ENCODE measurements around the gene RELN. TPM values are rescaled to one million over a fixed set of nuclear protein-coding genes. Genes with fewer than 3 reads are reported as not detected.

Gene RELN
- total RNA-seq, 1 donor from 2014 or later = 2.5 TPM

DNA sequence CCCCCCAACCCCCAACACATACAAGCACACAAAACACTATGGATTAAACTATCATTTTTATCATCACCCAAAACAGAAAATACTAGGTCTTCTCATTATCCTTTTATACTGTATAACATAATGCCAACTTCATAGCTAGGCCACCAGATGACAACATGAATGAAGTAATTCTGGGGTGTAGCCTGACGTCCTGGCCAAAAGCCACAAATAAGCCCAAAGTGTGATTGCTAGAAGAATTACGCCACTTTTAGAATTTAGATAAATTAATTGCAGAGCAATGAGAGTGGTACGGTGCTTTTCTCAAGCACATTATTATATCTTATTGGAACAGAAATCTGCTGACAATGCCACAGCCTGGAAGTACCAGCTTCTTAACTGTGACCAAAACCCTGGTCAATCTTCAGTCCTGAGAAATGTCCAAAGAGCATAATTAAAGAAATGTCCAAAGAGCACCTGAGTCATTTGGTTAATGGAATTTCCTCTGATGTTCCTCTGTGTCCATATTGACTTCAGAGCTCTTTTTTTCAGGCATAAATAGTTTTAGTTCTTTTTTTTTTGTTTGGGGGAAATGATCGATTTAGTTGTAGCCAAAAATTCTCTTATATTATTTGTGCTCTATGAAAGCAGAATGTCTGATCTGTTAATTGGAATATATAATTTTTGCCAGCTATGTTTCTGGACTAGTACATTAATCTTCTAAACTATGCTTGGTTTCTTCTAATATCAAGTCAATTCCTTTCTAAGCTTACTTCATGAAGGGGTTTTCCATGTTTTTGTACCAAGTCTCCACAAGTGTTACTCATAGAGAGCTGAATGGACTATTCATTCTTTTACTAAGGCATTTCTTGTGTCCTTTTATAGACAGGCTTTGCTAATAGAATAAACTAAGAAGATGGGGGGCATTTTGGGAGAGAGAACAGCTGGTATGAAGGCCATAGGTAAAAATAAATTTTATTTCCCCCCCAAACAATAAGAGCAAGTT lies 310.0 kb downstream of the RELN start:
- DNase-seq = no peak
- intact Hi-C loops (cut with micrococcal nuclease) = no loop called here
- no peak for ATAC-seq

DNA sequence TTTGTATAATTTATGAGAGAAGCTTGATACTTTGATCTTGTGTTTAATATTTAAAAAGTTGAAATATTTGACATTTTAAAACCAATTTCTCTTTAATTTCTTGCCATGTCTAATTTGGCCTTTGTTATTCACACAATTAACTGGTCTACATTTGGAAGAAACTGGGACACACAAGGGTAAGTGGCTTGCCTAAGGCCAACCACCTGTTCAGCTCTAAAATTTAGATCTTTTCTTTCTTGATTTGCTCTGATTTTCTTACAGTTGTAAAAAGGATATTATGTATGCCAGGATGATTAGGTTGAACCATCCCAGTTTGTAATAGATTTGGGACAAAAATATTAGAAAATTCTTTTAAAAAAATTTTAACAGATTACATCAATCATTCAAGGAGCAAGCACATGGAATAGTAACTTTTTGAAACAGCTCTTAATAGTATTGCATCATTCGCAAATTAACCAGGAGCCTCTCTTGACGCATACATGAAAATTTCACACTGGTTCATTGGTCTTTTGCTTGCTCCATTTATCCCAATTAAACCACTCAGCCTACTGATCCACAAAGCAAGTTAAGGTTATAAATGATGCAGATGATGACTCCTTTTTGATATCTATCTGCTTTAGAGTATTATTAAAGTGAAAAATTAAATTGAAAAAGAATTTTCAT lies 321.0 kb downstream of the RELN start:
- intact Hi-C loops (cut with micrococcal nuclease) = no loop called here
- ATAC-seq (no peak), DNase-seq (no peak)

- DNase-seq = no peak
- ATAC-seq = no peak
- intact Hi-C loops (cut with micrococcal nuclease) = no loop called here
These were observed 323.1 kb downstream of the RELN start for GRCh38 chr7:103666326-103666725.

- ATAC-seq (no peak), DNase-seq (no peak)
- intact Hi-C loops (cut with micrococcal nuclease) = no loop called here
These were observed 324.9 kb downstream of the RELN start for GRCh38 chr7:103664577-103664976.

- ATAC-seq (no peak), DNase-seq (no peak)
- intact Hi-C loops (cut with micrococcal nuclease) = no loop called here
These were observed 328.7 kb downstream of the RELN start for GRCh38 chr7:103660455-103661371.

- ATAC-seq (no peak), DNase-seq (no peak)
- intact Hi-C loops (cut with micrococcal nuclease) = no loop called here
These were observed 331.1 kb downstream of the RELN start for GRCh38 chr7:103658055-103659005.

DNA sequence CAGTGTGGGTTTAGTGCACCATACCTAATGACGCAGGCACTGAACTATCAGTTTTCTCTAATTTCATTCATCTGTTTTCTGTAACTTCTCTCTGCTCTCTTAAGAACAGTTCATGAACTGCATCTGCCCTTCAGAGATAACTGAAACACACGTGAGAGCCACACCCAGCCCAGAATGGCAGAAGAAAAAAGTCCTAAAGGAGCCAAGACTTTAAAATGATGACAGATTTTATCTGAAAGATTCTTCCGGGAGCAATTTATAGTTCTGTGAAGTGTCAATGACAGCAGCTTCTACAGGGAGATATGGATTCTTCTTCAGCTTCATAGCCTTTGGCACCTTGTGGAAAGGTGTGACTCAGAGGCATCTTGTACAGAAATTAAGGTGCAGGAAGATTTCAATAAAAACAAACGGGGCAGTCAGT lies 332.0 kb downstream of the RELN start:
- intact Hi-C loops (cut with micrococcal nuclease) = no loop called here
- ATAC-seq = no peak
- no peak for DNase-seq

- intact Hi-C loops (cut with micrococcal nuclease) = no loop called here
- ATAC-seq (no peak), DNase-seq (no peak)
These were observed 333.2 kb downstream of the RELN start for GRCh38 chr7:103656221-103656620.

DNA sequence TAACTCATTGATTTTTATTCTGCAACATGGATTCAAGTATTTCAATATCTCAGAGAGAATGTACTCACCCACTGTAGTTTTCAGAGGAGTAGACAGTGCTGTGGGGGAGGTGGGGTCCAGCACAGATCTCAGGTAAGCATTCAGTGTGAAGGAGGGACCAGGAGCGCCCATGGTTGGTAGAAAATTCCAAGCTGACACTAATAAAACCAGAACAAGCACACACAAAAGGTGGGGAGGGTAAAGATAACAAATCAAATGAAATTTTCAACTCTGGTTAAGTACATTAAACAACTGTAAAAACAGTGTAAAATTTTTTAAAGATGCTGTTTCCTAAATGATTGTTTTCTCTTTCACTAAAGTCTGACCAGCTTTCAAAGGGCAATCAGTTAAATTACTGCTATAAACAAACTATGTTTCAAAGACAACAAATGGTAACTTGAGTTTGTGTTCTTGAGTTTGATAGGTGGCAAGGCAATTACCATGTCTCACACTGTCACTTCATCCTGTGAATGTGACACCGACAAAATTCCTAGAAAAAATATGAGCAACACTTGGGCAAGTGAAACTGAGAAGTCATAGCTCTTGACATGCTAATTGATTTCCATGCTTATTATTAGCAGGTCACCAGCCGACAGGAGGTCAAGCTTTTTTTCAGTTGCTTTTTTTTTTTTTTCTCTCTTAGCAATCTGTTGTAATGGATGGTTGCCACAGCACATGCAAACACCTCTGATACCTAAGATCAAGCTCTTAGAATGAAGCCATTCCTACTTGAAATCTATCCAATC lies 337.7 kb downstream of the RELN start:
- DNase-seq = no peak
- intact Hi-C loops (cut with micrococcal nuclease) = no loop called here
- ATAC-seq = no peak

GRCh38 chr7:103649052-103649451 lies 340.4 kb downstream of the RELN start:
- no peak for ATAC-seq
- no peak for DNase-seq
- intact Hi-C loops (cut with micrococcal nuclease) = no loop called here

DNA sequence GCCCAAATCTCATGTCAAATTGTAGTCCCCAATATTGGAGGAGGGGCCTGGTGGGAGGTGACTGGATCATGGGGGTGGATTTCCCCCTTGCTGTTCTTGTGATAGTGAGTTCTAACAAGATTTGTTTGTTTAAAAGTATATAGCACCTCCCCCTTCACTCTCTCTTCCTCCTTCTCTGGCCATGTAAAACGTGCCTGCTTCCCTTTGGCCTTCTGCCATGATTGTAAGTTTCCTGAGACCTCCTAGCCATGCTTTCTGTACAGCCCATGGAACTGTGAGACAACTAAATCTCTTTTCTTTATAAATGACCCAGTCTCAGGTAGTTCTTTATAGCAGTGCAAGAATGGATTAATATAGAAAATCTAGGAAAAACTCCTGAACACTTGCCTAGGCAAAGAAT lies 341.3 kb downstream of the RELN start:
- no peak for DNase-seq

GRCh38 chr7:103644319-103644718 lies 345.1 kb downstream of the RELN start:
- no peak for DNase-seq
- ATAC-seq = no peak

More for the DNA sequence above, 341.3 kb downstream of the RELN start:
- intact Hi-C loops (cut with micrococcal nuclease) = no loop called here
- no peak for ATAC-seq

DNA sequence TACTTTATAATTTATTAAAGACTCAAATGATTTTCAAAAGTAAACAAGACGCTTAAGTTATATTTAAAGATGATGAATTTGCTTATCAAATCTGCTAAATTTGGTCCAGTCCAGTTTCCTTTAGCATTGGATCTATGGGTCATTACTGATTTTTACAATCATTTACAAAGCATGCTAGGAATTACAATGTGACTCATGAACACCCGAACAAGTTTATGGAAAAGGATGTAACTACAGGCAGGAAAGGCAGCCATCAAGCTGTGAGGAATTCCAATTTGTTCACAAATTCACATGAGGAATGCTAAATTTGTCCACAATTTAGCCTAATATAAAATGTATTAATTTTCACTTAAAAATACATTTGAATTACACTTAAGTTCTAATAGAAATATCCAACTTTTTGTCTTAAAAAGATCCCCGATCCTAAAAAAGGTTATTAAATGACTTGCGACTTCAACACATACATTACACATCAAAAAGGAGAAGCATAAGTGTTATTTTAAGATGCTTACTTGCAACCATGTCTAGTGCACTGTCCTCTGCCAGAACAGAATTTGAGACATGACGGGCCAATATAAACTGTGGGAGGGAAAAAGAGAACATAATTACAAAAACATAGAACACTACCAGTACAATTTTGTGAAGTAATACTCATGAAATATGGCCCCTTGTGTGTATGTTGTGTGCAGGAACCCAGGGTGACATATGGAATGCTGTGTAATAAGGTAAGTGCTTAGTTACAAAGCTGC lies 349.3 kb downstream of the RELN start:
- intact Hi-C loops (cut with micrococcal nuclease) = no loop called here
- no peak for ATAC-seq
- no peak for DNase-seq

More at GRCh38 chr7:103644319-103644718, 345.1 kb downstream of the RELN start:
- intact Hi-C loops (cut with micrococcal nuclease) = no loop called here

GRCh38 chr7:103637726-103638125 lies 351.7 kb downstream of the RELN start:
- ATAC-seq = no peak
- DNase-seq = no peak
- intact Hi-C loops (cut with micrococcal nuclease) = no loop called here

DNA sequence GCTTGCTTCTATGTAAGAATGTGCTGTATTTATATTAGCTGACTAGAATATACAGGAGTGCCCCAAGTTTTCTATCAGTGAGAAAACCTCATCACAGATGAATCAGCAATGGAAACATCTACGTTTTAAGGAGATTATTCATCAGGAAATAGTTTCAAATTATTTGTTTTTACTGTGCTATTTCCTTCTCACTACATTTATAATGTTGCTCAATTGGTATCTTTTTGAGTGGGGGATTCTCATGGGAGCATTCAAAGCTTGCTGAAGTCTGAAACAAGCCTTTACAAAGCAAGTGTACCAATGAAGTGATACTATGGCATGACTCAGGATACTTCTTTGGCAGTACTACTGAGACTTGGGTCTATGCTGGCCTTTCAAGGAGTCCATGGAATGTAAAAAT lies 352.4 kb downstream of the RELN start:
- intact Hi-C loops (cut with micrococcal nuclease) = no loop called here
- DNase-seq = no peak
- ATAC-seq = no peak

- ATAC-seq = no peak
- no peak for DNase-seq
- intact Hi-C loops (cut with micrococcal nuclease) = no loop called here
These were observed 353.3 kb downstream of the RELN start for GRCh38 chr7:103636153-103636552.

GRCh38 chr7:103632972-103633371 lies 356.5 kb downstream of the RELN start:
- ATAC-seq = no peak
- intact Hi-C loops (cut with micrococcal nuclease) = no loop called here
- no peak for DNase-seq

All from left ventricle myocardium superior (tissue), 1 donor.